ENCODE results near the gene BRINP1.

BRINP1 gene, protein sequence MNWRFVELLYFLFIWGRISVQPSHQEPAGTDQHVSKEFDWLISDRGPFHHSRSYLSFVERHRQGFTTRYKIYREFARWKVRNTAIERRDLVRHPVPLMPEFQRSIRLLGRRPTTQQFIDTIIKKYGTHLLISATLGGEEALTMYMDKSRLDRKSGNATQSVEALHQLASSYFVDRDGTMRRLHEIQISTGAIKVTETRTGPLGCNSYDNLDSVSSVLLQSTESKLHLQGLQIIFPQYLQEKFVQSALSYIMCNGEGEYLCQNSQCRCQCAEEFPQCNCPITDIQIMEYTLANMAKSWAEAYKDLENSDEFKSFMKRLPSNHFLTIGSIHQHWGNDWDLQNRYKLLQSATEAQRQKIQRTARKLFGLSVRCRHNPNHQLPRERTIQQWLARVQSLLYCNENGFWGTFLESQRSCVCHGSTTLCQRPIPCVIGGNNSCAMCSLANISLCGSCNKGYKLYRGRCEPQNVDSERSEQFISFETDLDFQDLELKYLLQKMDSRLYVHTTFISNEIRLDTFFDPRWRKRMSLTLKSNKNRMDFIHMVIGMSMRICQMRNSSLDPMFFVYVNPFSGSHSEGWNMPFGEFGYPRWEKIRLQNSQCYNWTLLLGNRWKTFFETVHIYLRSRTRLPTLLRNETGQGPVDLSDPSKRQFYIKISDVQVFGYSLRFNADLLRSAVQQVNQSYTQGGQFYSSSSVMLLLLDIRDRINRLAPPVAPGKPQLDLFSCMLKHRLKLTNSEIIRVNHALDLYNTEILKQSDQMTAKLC

DNA sequence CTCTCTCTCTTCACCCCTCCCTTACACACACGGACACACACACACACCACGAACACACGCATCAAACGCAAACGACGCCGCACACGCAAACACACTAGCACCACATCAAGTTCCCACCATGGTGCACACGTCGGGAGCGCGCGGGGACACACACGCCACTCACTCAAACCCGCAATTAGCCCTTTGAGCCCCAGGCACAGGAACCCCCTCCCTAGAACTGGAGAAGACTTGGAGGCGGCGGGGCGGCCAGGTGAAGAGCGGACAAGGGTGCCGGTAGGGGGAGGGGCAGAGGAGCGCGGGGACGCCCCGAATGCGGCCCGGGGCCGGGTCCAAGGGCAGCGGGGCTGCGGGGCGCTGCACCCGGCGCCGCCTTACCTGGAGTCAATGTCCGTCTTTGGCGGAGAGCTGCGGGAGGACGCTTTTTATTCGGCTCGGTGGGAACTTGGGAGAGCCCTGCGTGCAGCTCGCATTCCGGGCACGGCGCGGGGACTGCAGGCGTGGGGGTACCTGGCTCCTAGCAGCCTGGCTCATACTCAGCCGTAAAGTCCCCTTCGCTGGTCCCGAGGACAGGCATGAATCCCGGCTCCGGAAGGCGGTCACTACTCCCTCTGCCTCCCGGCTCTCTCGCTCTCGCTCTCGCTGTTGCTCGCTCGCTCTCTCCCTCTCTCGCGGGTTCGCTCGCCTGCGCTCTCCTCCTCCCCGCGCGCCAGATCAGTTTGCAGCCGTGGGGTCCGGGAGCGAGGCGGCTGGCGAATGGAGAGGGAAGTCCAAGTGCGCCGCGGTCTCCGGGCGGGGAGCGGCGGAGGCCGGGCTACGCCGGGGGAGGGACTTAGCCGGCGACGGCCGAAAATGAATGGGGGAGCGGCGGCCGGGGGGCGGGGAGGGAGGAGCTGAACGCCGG lies at the start of gene BRINP1:
Gene BRINP1, minus strand, starts transcription at position 755 of the 901 bp plus-strand sequence. CDS start 56,080 bp downstream, outside the sequence.
- TF ChIP-seq TCF12 (IDR thresholded peaks at IDR 0.05; ENCODE audit: low read depth) (no peak), YY1 (IDR thresholded peaks at IDR 0.05; ENCODE audit: low read depth) (no peak), NFIC (IDR thresholded peaks at IDR 0.05) (no peak), EP300 (IDR thresholded peaks at IDR 0.05; ENCODE audit: borderline replicate concordance) (no peak), TEAD4 (IDR thresholded peaks at IDR 0.05) (no peak), CREB1 (IDR thresholded peaks at IDR 0.05; ENCODE audit: low read depth) (no peak), EGR1 (IDR thresholded peaks at IDR 0.05) (no peak), FOXM1 (IDR thresholded peaks at IDR 0.05; ENCODE audit: borderline replicate concordance, low read depth) (no peak), RAD21 (IDR thresholded peaks at IDR 0.05; ENCODE audit: low read depth) (no peak), CEBPB (IDR thresholded peaks at IDR 0.05) (no peak), ZBTB7A (IDR thresholded peaks at IDR 0.05; ENCODE audit: low read depth) (no peak)
- TF ChIP-seq, protein P1, sequence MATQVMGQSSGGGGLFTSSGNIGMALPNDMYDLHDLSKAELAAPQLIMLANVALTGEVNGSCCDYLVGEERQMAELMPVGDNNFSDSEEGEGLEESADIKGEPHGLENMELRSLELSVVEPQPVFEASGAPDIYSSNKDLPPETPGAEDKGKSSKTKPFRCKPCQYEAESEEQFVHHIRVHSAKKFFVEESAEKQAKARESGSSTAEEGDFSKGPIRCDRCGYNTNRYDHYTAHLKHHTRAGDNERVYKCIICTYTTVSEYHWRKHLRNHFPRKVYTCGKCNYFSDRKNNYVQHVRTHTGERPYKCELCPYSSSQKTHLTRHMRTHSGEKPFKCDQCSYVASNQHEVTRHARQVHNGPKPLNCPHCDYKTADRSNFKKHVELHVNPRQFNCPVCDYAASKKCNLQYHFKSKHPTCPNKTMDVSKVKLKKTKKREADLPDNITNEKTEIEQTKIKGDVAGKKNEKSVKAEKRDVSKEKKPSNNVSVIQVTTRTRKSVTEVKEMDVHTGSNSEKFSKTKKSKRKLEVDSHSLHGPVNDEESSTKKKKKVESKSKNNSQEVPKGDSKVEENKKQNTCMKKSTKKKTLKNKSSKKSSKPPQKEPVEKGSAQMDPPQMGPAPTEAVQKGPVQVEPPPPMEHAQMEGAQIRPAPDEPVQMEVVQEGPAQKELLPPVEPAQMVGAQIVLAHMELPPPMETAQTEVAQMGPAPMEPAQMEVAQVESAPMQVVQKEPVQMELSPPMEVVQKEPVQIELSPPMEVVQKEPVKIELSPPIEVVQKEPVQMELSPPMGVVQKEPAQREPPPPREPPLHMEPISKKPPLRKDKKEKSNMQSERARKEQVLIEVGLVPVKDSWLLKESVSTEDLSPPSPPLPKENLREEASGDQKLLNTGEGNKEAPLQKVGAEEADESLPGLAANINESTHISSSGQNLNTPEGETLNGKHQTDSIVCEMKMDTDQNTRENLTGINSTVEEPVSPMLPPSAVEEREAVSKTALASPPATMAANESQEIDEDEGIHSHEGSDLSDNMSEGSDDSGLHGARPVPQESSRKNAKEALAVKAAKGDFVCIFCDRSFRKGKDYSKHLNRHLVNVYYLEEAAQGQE (IDR thresholded peaks at IDR 0.05; ENCODE audit: low read depth), result no peak
- TF ChIP-seq, protein P2, sequence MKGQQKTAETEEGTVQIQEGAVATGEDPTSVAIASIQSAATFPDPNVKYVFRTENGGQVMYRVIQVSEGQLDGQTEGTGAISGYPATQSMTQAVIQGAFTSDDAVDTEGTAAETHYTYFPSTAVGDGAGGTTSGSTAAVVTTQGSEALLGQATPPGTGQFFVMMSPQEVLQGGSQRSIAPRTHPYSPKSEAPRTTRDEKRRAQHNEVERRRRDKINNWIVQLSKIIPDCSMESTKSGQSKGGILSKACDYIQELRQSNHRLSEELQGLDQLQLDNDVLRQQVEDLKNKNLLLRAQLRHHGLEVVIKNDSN (IDR thresholded peaks at IDR 0.05), result no peak
- TF ChIP-seq, protein P3, sequence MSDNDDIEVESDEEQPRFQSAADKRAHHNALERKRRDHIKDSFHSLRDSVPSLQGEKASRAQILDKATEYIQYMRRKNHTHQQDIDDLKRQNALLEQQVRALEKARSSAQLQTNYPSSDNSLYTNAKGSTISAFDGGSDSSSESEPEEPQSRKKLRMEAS (IDR thresholded peaks at IDR 0.05), result no peak

GRCh38 chr9:119418721-119419120 lies 49.5 kb upstream of the BRINP1 start:
- no peak for TF ChIP-seq CREB1 (IDR thresholded peaks at IDR 0.05; ENCODE audit: low read depth)
- TF ChIP-seq, protein P1 (IDR thresholded peaks at IDR 0.05; ENCODE audit: low read depth), result no peak

- no peak for TF ChIP-seq ZBTB7A (IDR thresholded peaks at IDR 0.05; ENCODE audit: low read depth)
- no peak for TF ChIP-seq TAF1 (IDR thresholded peaks at IDR 0.05; ENCODE audit: low read depth)
- no peak for TF ChIP-seq FOXM1 (IDR thresholded peaks at IDR 0.05; ENCODE audit: borderline replicate concordance, low read depth)
- no peak for TF ChIP-seq TCF12 (IDR thresholded peaks at IDR 0.05; ENCODE audit: low read depth)
- no peak for TF ChIP-seq TEAD4 (IDR thresholded peaks at IDR 0.05)
- TF ChIP-seq CEBPB (IDR thresholded peaks at IDR 0.05), result no peak
- TF ChIP-seq, protein P3 (IDR thresholded peaks at IDR 0.05), result no peak
- TF ChIP-seq EP300 (IDR thresholded peaks at IDR 0.05; ENCODE audit: borderline replicate concordance), result no peak
- no peak for TF ChIP-seq NFIC (IDR thresholded peaks at IDR 0.05)
- TF ChIP-seq, protein P1 (IDR thresholded peaks at IDR 0.05; ENCODE audit: low read depth), result no peak
- TF ChIP-seq EGR1 (IDR thresholded peaks at IDR 0.05), result no peak
- TF ChIP-seq RAD21 (IDR thresholded peaks at IDR 0.05; ENCODE audit: low read depth), result no peak
- TF ChIP-seq, protein P2 (IDR thresholded peaks at IDR 0.05), result no peak
These were observed 47.6 kb upstream of the BRINP1 start for GRCh38 chr9:119416793-119417192.
